ENCODE data around the gene CUL3.
"Not testable (repeated sequence)": the region's sequence is repeated elsewhere in the genome, so short reads cannot be mapped to it uniquely, and the experiment has no call there.

The CUL3 gene

GRCh38 chr2:224586127-224586695, 1.0 kb upstream of the CUL3 start:
- Histone ChIP-seq H3K9ac (ENCODE audit: insufficient read length) (peak overlapping the region; percentile 84), H3K36me3 (ENCODE audit: insufficient read depth, low read length) (peaks cover 18% of the 10 kb centered on the region), H3K27ac (peak overlapping the region; percentile 69; the same call in 1 of the 2 replicates), H3K9me3 (ENCODE audit: low read depth, low read length) (no peaks in the 10 kb centered on the region), H3K4me3 (peak overlapping the region; percentile 92)
- TF ChIP-seq POLR2AphosphoS5 (IDR thresholded peaks at IDR 0.05; ENCODE audit: borderline replicate concordance, low read depth, low read length): no peak
- TF ChIP-seq EZH2 (IDR thresholded peaks at IDR 0.05): no peak
- TF ChIP-seq FOXP2 (optimal IDR thresholded peaks at IDR 0.05; ENCODE audit: control extremely low read depth, extremely low read length, insufficient read depth): no peak
- DNase-seq (ENCODE audit: low read depth, low spot score): no peak

- peak overlapping the region; percentile 43; the same call in 1 of the 2 replicates for H3K27ac ChIP-seq
- no peaks in the 10 kb centered on the region for H3K9me3 ChIP-seq (ENCODE audit: low read depth, low read length)
- TF ChIP-seq EZH2 (IDR thresholded peaks at IDR 0.05): no peak
- no peak for TF ChIP-seq FOXP2 (optimal IDR thresholded peaks at IDR 0.05; ENCODE audit: control extremely low read depth, extremely low read length, insufficient read depth)
- TF ChIP-seq POLR2AphosphoS5 (IDR thresholded peaks at IDR 0.05; ENCODE audit: borderline replicate concordance, low read depth, low read length): no peak
- H3K36me3 ChIP-seq (ENCODE audit: insufficient read depth, low read length): peaks cover 18% of the 10 kb centered on the region
- DNase-seq (ENCODE audit: low read depth, low spot score): no peak
- H3K9ac ChIP-seq (ENCODE audit: insufficient read length): peak overlapping the region; percentile 91
- peak overlapping the region; percentile 93 for H3K4me3 ChIP-seq
Measured at GRCh38 chr2:224584785-224585210, 365 bp downstream of the CUL3 start.

- H3K9ac ChIP-seq (ENCODE audit: insufficient read length): peak overlapping the region; percentile 91
- H3K9me3 ChIP-seq (ENCODE audit: low read depth, low read length): no peaks in the 10 kb centered on the region
- no peak for DNase-seq (ENCODE audit: low read depth, low spot score)
- peak overlapping the region; percentile 93 for H3K4me3 ChIP-seq
- TF ChIP-seq EZH2 (IDR thresholded peaks at IDR 0.05) (no peak), FOXP2 (optimal IDR thresholded peaks at IDR 0.05; ENCODE audit: control extremely low read depth, extremely low read length, insufficient read depth) (no peak), POLR2AphosphoS5 (IDR thresholded peaks at IDR 0.05; ENCODE audit: borderline replicate concordance, low read depth, low read length) (no peak)
- H3K27ac ChIP-seq: no peak overlapping the region
- H3K36me3 ChIP-seq (ENCODE audit: insufficient read depth, low read length): peaks cover 18% of the 10 kb centered on the region
Measured at GRCh38 chr2:224584111-224584784, 915 bp downstream of the CUL3 start.

GRCh38 chr2:224583033-224583432, 2.1 kb downstream of the CUL3 start:
- H3K9me3 ChIP-seq (ENCODE audit: low read depth, low read length); H3K27ac ChIP-seq; DNase-seq (ENCODE audit: low read depth, low spot score); H3K9ac ChIP-seq (ENCODE audit: insufficient read length): not testable (repeated sequence)
- Histone ChIP-seq H3K4me3 (peak overlapping the region; percentile 93), H3K36me3 (ENCODE audit: insufficient read depth, low read length) (peaks cover 18% of the 10 kb centered on the region)

GRCh38 chr2:224580248-224580647, 4.9 kb downstream of the CUL3 start:
- TF ChIP-seq POLR2AphosphoS5 (IDR thresholded peaks at IDR 0.05; ENCODE audit: borderline replicate concordance, low read depth, low read length) (no peak), EZH2 (IDR thresholded peaks at IDR 0.05) (no peak), FOXP2 (optimal IDR thresholded peaks at IDR 0.05; ENCODE audit: control extremely low read depth, extremely low read length, insufficient read depth) (no peak)
- no peak overlapping the region for H3K9ac ChIP-seq (ENCODE audit: insufficient read length)
- H3K4me3 ChIP-seq: no peak overlapping the region
- H3K27ac ChIP-seq: peak overlapping the region; percentile 38; the same call in 1 of the 2 replicates
- H3K9me3 ChIP-seq (ENCODE audit: low read depth, low read length): no peaks in the 10 kb centered on the region
- peaks cover 18% of the 10 kb centered on the region for H3K36me3 ChIP-seq (ENCODE audit: insufficient read depth, low read length)
- no peak for DNase-seq (ENCODE audit: low read depth, low spot score)

GRCh38 chr2:224579411-224579810, 5.8 kb downstream of the CUL3 start:
- Histone ChIP-seq H3K9me3 (ENCODE audit: low read depth, low read length) (no peaks in the 10 kb centered on the region), H3K27ac (peak overlapping the region; percentile 38), H3K36me3 (ENCODE audit: insufficient read depth, low read length) (peaks cover 18% of the 10 kb centered on the region), H3K4me3 (peak overlapping the region; percentile 10; the same call in 1 of the 2 replicates), H3K9ac (ENCODE audit: insufficient read length) (no peak overlapping the region)
- TF ChIP-seq POLR2AphosphoS5 (IDR thresholded peaks at IDR 0.05; ENCODE audit: borderline replicate concordance, low read depth, low read length) (no peak), FOXP2 (optimal IDR thresholded peaks at IDR 0.05; ENCODE audit: control extremely low read depth, extremely low read length, insufficient read depth) (no peak), EZH2 (IDR thresholded peaks at IDR 0.05) (no peak)
- DNase-seq (ENCODE audit: low read depth, low spot score): no peak

GRCh38 chr2:224577541-224577940, 7.6 kb downstream of the CUL3 start:
- H3K4me3 ChIP-seq: no peak overlapping the region
- DNase-seq (ENCODE audit: low read depth, low spot score): no peak
- H3K9me3 ChIP-seq (ENCODE audit: low read depth, low read length): no peaks in the 10 kb centered on the region
- TF ChIP-seq POLR2AphosphoS5 (IDR thresholded peaks at IDR 0.05; ENCODE audit: borderline replicate concordance, low read depth, low read length): no peak
- no peak for TF ChIP-seq FOXP2 (optimal IDR thresholded peaks at IDR 0.05; ENCODE audit: control extremely low read depth, extremely low read length, insufficient read depth)
- TF ChIP-seq EZH2 (IDR thresholded peaks at IDR 0.05): no peak
- H3K36me3 ChIP-seq (ENCODE audit: insufficient read depth, low read length): peaks cover 14% of the 10 kb centered on the region
- no peak overlapping the region for H3K9ac ChIP-seq (ENCODE audit: insufficient read length)
- H3K27ac ChIP-seq: no peak overlapping the region

- no peak for TF ChIP-seq EZH2 (IDR thresholded peaks at IDR 0.05)
- TF ChIP-seq FOXP2 (optimal IDR thresholded peaks at IDR 0.05; ENCODE audit: control extremely low read depth, extremely low read length, insufficient read depth): no peak
- no peak for TF ChIP-seq POLR2AphosphoS5 (IDR thresholded peaks at IDR 0.05; ENCODE audit: borderline replicate concordance, low read depth, low read length)
- no peaks in the 10 kb centered on the region for H3K9me3 ChIP-seq (ENCODE audit: low read depth, low read length)
- no peak for DNase-seq (ENCODE audit: low read depth, low spot score)
- H3K36me3 ChIP-seq (ENCODE audit: insufficient read depth, low read length): peaks cover 4% of the 10 kb centered on the region; the same call in 1 of the 2 replicates
- no peak overlapping the region for H3K4me3 ChIP-seq
- H3K27ac ChIP-seq: no peak overlapping the region
- H3K9ac ChIP-seq (ENCODE audit: insufficient read length): no peak overlapping the region
Measured at GRCh38 chr2:224576088-224576715, 9.0 kb downstream of the CUL3 start.

Measured in SK-N-MC (cell line).